HG02763 (cell line): ENCODE results near the gene PIK3R2.

Source experiments
- ATAC-seq: cut with Tn5 transposase; IDR thresholded peaks from one replicate; pipeline ENCODE4 v1.9.1; 2021; ENCODE audit warnings: mild to moderate bottlenecking, moderate library complexity; ENCODE audit not compliant: unreplicated experiment

The PIK3R2 gene

GRCh38 chr19:18122860-18123795 lies 29.8 kb upstream of the PIK3R2 start:
- ATAC-seq = no peak

GRCh38 chr19:18123819-18124218 lies 29.1 kb upstream of the PIK3R2 start:
- ATAC-seq = no peak

GRCh38 chr19:18126097-18126496 lies 26.9 kb upstream of the PIK3R2 start:
- ATAC-seq = no peak

DNA sequence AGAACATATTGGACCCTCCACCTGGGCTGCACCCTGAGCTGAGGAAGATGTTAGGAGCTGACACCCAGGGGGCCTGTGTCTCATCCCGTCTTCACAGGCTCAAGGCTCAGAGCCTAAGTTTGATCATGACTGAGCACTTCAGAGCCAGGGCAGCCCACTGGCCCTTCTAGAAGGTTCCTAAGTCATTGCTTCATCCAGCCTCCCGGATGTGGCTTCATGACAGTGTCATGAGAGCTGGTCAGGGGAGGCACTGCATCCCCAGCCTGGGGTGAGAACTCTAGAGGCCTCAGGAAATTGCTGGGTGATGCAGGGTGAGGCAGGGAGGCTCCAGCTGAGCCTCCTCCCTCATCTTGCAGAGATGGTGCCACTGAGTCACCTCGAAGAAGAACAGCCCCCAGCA lies 24.9 kb upstream of the PIK3R2 start:
- ATAC-seq = no peak

DNA sequence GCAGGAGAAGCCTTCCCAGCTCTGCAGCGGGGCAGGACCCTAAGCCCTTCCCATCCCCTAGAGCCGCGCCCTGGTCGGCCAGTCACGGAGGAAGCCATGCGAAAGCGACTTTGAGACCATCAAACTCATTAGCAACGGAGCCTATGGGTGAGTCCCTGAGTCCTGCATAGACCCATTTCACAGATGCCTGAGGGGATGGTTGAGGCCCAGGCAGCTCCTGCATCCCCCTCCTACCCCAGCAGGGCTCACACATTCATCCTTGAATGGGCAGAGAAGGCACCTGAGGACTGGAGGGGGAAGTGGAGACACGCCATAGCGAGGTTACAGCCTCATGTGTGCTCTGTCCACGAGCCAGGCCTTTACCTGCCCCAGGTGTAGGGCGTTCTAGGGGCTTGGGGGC lies 24.2 kb upstream of the PIK3R2 start:
- no peak for ATAC-seq

GRCh38 chr19:18130523-18131242 lies 22.3 kb upstream of the PIK3R2 start:
- ATAC-seq = no peak

DNA sequence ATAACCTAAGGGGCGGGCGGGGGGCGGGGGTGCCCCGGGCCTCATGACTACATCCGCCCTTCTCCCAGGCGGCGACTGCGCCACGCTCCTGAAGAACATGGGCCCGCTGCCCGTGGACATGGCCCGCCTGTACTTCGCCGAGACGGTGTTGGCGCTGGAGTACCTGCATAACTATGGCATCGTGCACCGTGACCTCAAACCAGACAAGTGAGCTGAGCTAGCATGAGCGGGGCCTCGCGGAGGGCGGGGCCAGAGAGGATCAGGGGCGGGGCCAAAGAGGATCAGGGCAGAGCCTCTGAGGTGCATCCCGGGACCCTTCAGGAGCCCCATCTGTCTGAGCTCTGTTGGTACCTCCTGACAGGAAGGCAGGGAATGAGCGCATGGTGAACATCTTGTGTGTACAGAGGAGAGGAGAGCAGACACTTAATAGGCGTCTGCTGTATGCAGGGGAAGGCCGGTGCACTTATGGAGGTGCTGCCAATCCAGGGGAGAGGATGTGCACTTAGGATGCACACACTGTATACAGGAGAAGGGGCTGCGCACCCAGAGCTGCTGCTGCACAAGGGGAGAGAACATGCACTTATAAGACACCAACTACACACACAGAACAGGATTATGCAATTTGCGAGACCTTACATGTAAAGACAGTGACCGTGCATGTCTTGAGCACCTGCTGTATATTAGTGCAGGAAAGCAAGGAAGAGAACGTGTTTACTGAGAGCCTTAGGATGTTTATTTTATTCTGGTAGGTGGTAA lies 20.9 kb upstream of the PIK3R2 start:
- no peak for ATAC-seq

DNA sequence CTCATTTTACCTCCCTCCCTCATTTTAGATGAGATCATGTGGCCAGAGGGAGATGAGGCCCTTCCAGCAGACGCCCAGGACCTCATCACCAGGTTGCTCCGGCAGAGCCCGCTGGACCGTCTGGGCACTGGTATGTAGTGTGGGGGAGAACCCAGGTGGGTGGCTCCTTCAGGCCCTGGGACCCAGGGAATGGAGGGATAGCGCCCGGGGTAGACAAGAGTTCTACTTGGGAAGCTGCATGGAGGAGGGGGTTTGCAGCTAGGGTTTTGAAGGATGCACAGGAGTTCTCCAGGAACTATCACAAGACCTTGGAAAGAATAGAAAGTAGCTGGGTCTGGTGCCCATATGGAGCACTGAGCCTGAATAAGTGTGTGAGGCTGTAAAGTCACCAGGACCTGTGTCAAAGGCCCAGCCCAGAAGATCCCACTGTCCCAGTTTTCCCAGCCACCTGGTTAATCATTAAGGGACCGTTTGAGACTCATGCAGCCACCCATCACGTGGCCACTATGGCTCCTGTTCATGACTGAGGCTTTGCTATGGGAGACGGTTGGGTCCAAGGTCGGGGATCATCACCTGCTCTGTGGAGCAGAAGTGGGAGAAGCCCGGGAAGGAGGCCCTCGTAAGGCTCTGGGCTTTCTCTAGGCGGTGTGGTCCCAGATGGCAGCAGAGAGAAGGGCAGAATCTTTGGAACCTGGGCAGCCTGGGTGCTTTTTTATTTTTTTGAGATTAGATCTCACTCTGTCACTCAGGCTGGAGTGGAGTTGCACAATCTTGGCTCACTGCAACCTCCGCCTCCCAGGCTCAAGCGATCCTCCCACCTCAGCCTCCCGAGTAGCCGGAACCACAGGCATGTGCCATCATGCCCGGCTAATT lies 17.0 kb upstream of the PIK3R2 start:
- ATAC-seq = no peak

GRCh38 chr19:18137242-18137641 lies 15.7 kb upstream of the PIK3R2 start:
- ATAC-seq = no peak

DNA sequence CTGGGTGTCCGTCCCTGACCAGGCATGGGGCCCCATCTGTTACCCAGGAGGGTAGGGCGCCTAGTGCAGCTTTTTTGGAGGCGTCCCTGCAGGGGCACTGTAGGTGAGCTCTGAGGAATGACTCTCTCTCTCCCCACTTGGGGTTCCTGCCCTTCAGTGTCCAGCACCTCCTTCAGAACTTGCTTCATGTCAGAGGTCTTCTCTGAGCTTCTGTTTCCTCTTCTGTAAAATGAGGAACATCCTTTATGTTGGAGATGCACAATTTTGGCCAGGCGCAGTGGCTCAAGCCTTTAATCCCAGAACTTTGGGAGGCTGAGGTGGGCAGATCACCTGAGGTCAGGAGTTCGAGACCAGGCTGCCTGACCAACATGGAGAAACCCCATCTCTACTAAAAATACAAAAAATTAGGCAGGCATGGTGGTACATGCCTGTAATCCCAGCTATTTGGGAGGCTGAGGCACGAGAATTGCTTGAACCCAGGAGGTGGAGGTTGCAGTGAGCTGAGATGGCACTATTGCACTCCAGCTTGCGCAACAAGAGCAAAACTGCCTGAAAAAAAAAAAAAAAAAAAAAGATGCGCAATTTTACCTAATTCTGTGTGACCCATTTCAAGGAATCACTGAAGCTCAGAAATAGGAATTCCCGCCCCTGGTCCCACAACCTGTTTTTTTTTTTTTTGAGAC lies 15.2 kb upstream of the PIK3R2 start:
- no peak for ATAC-seq

DNA sequence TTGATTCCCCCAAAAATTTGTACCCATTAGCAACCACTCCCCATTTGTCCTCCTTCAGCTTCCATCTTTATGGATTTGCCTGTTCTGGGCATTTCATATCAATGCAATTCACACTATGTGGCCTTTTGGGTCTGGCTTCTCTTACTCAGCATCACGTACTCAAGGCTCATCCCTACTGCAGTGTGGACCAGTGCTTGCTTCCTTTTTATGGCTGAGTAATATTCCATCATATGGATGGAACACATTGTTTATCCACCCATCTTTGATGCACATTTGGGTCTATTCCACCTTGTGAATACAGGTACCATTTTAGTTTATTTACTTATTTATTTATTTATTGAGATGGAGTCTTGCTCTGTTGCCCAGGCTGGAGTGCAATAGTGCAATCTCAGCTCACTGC lies 12.5 kb upstream of the PIK3R2 start:
- ATAC-seq = no peak

DNA sequence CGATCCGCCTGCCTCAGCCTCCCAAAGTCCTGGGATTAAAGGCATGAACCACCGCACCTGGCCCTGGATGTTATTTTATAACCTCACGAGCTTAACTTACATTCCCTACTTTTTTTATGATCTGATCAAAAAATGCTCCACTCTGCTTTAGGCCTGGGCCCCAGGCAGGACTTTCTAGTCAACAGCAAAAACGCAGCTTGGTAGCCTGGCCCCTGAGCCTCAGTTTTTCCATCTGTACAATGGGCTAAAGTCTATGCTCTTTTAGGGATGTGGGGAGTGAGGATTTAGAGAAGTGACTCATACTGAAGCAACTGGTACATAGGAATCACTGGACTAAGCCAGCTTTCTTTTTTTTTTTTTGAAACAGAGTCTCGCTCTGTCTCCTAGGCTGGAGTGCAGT lies 11.9 kb upstream of the PIK3R2 start:
- no peak for ATAC-seq

DNA sequence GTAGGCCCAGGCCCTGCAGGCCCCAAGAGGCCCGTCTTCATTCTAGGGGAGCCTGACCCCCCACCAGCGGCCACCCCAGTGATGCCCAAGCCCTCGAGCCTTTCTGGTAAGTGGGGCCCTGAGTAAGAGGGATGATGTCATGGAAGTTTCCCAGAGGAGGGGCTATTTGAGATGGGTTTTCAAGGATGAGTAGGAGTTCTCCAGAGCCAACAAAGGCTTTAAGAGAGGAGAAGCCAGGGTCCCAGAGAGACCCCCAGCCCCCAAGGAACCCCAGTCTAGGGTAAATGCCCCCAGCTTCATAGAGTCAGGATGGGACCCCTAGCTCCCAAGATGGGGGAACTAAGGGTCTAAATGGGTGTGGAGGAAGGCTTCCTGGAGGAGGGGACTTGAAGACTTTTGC lies 9.1 kb upstream of the PIK3R2 start:
- ATAC-seq = no peak

DNA sequence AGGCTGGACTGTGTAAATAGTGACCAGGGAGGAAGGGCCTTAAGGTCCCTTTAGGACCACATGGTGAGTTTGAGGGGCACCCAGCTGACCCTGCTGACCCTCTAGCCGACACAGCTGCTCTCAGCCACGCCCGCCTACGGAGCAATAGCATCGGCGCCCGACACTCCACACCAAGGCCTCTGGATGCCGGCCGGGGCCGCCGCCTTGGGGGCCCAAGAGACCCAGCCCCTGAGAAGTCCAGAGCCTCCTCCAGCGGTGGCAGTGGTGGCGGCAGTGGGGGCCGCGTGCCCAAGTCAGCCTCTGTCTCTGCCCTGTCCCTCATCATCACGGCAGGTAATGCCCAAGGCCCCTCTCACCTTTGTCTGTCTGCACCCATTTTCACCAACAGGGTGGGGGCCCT lies 8.6 kb upstream of the PIK3R2 start:
- no peak for ATAC-seq

DNA sequence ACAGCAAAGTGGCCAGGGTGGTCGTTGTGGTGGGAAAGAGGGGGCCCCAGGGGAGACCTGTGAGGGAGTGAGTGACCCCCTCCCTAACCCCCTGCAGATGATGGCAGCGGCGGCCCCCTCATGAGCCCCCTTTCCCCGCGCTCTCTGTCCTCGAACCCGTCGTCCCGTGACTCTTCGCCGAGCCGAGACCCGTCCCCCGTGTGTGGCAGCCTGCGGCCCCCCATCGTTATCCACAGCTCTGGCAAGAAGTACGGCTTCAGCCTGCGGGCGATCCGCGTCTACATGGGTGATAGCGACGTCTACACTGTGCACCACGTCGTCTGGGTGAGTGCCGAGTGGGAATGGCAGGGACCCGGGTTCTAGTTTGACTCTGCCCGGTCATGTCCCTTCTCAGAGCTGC lies 8.1 kb upstream of the PIK3R2 start:
- ATAC-seq = no peak

GRCh38 chr19:18145391-18145999 lies 7.5 kb upstream of the PIK3R2 start:
- ATAC-seq = no peak

GRCh38 chr19:18147396-18147795 lies 5.6 kb upstream of the PIK3R2 start:
- no peak for ATAC-seq

DNA sequence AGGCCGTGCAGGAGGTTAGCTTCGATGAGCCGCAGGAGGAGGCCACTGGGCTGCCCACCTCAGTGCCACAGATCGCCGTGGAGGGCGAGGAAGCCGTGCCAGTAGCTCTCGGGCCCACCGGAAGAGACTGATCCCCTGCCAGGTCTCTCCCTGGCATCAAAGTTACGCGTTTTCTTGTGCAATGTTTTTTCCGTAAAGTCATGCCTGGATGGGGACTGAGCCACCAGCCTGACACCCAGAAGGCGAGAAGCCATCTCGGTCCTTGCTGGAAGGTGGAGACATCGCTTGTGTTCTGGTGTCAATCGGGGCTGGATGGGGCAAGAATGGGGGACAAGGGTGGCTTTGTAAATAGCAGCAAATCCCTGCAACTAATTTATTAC lies 3.4 kb upstream of the PIK3R2 start:
- no peak for ATAC-seq

DNA sequence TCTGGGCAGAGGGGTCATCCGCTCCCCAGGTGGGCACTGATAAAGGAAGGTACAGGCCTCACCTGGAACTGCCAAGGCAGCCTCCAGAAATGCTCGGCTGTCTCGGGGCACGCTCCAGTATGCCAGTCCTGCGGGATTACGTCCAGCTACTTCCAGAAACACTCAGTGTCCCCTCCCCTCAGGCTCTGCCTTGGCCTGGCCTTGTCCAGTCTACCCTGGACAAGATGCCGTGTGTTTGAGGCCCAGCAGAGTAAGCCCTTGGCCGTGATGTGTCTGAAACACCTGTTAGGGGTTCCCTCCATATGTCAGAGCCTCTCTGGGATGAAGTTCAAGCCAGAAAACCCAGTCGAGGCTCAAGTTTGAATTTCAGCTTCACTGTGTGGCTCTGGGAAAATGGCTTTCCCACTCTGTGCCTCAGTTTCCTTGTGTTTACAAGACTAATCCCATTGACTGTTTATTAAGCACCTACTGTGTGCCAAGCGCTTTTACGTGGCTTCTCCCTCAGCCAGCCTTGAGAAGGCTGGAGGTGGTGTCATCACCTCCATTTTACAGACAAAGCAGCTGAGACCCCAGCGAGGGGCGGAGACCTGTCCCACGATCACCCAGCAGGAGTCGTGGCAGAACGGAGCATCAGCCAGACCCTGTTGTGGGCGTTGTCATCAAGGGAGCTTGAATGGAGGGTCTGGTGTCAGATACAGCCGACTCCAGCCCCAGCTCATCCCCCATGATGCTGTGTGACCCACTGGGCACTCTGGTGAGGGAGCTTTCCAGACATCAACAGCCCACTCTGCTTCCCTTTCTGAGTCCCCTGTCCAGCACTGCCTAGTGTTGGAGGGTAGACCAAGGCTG lies 2.0 kb upstream of the PIK3R2 start:
- no peak for ATAC-seq
